NCI-H2107 (cell line): ENCODE data around the gene DSTYK.
"Not testable (repeated sequence)": the region's sequence is repeated elsewhere in the genome, so short reads cannot be mapped to it uniquely, and the experiment has no call there.

Source experiments
- DNase-seq: peaks from one replicate; lab custom pipeline; 2025; lab: John Stamatoyannopoulos, UW

DSTYK gene

GRCh38 chr1:205220421-205220820 lies 8.9 kb upstream of the DSTYK start:
- no peak for DNase-seq

GRCh38 chr1:205217418-205217817 lies 5.9 kb upstream of the DSTYK start:
- DNase-seq: no peak

- DNase-seq: no peak
Measured at GRCh38 chr1:205216588-205216987, 5.1 kb upstream of the DSTYK start.

GRCh38 chr1:205214756-205215155 lies 3.3 kb upstream of the DSTYK start:
- DNase-seq: no peak

- no peak for DNase-seq
Measured at GRCh38 chr1:205211839-205212536, 486 bp upstream of the DSTYK start.

- no peak for DNase-seq
Measured at GRCh38 chr1:205210756-205211168, 740 bp downstream of the DSTYK start.

GRCh38 chr1:205208811-205209210 lies 2.7 kb downstream of the DSTYK start:
- no peak for DNase-seq

- no peak for DNase-seq
Measured at GRCh38 chr1:205205055-205205454, 6.4 kb downstream of the DSTYK start.

GRCh38 chr1:205204552-205204951 lies 7.0 kb downstream of the DSTYK start:
- no peak for DNase-seq

- DNase-seq: no peak
Measured at GRCh38 chr1:205199931-205200299, 11.6 kb downstream of the DSTYK start.

GRCh38 chr1:205199090-205199930 lies 12.2 kb downstream of the DSTYK start:
- DNase-seq: no peak

GRCh38 chr1:205192287-205192686 lies 19.2 kb downstream of the DSTYK start:
- no peak for DNase-seq

- no peak for DNase-seq
Measured at GRCh38 chr1:205191622-205192021, 19.9 kb downstream of the DSTYK start.

GRCh38 chr1:205190845-205191577 lies 20.5 kb downstream of the DSTYK start:
- no peak for DNase-seq

- DNase-seq: no peak
Measured at GRCh38 chr1:205189131-205189530, 22.4 kb downstream of the DSTYK start.

- DNase-seq: no peak
Measured at GRCh38 chr1:205188596-205188995, 22.9 kb downstream of the DSTYK start.

- no peak for DNase-seq
Measured at GRCh38 chr1:205188098-205188497, 23.4 kb downstream of the DSTYK start.

GRCh38 chr1:205187420-205187819 lies 24.1 kb downstream of the DSTYK start:
- DNase-seq: no peak

GRCh38 chr1:205186191-205186590 lies 25.3 kb downstream of the DSTYK start:
- no peak for DNase-seq

- no peak for DNase-seq
Measured at GRCh38 chr1:205183676-205184335, 27.7 kb downstream of the DSTYK start.

- DNase-seq: no peak
Measured at GRCh38 chr1:205182930-205183329, 28.6 kb downstream of the DSTYK start.

GRCh38 chr1:205180331-205180730 lies 31.2 kb downstream of the DSTYK start:
- DNase-seq: not testable (repeated sequence)
